GM12878 (cell line): ENCODE data around the gene AP1M2. TPM values are rescaled to one million over a fixed set of nuclear protein-coding genes. Genes with fewer than 3 reads are reported as not detected.

ENCODE experiments used
- BMI1 ChIP-seq: fragments of 450-650 bp; IDR thresholded peaks from 2 replicates; pipeline ENCODE4 v1.6.1; 2016; ENCODE audit warnings: mild to moderate bottlenecking, moderate library complexity, borderline replicate concordance
- BRCA1 ChIP-seq: IDR thresholded peaks from 2 replicates; pipeline ENCODE4 v1.6.1; 2011; ENCODE audit warnings: low read depth, low read length, improper control_type of control experiment
- CHD1 ChIP-seq: IDR thresholded peaks from 2 replicates; pipeline ENCODE4 v1.6.1; 2012; ENCODE audit warnings: low read depth, low read length, improper control_type of control experiment
- CREB1 ChIP-seq: IDR thresholded peaks from 2 replicates; pipeline ENCODE4 v1.6.1; 2012; ENCODE audit warnings: low read depth, mild to moderate bottlenecking, inconsistent platforms
- E2F4 ChIP-seq: IDR thresholded peaks from 2 replicates; pipeline ENCODE4 v1.6.1; 2012; ENCODE audit warnings: low read depth, low read length, improper control_type of control experiment
- GATAD2B ChIP-seq: fragments of 450-650 bp; conservative IDR thresholded peaks from 2 replicates; pipeline ENCODE4 v1.6.1; 2017; ENCODE audit warnings: low read depth, mild to moderate bottlenecking, moderate library complexity
- HCFC1 ChIP-seq: fragments of 150-350 bp; IDR thresholded peaks from 2 replicates; pipeline ENCODE4 v1.6.1; 2014; ENCODE audit warnings: low read length
- HDAC6 ChIP-seq: fragments of 200-600 bp; sonication (generic); IDR thresholded peaks from one replicate; pipeline ENCODE4 v1.8.0; 2017; ENCODE audit warnings: antibody characterized with exemption; ENCODE audit not compliant: unreplicated experiment
- HDGF ChIP-seq: fragments of 450-650 bp; IDR thresholded peaks from 2 replicates; pipeline ENCODE4 v1.6.1; 2016; ENCODE audit warnings: antibody characterized with exemption
- IRF4 ChIP-seq: IDR thresholded peaks from 2 replicates; pipeline ENCODE4 v1.6.1; 2011; ENCODE audit warnings: low read depth, low read length
- JUNB ChIP-seq: IDR thresholded peaks from 2 replicates; pipeline ENCODE4 v1.6.1; 2016; ENCODE audit warnings: antibody characterized with exemption, mild to moderate bottlenecking
- KDM1A ChIP-seq: fragments of 200-600 bp; sonication (generic); IDR thresholded peaks from 2 replicates; pipeline ENCODE4 v1.6.1; 2016; ENCODE audit warnings: borderline replicate concordance
- LARP7 ChIP-seq: fragments of 450-650 bp; IDR thresholded peaks from 2 replicates; pipeline ENCODE4 v1.6.1; 2017; ENCODE audit warnings: mild to moderate bottlenecking
- MEF2B ChIP-seq: fragments of 450-650 bp; IDR thresholded peaks from 2 replicates; pipeline ENCODE4 v1.6.1; 2018; ENCODE audit warnings: mild to moderate bottlenecking, moderate library complexity; ENCODE audit not compliant: partially characterized antibody, poor library complexity, severe bottlenecking
- MXI1 ChIP-seq: fragments of 150-350 bp; IDR thresholded peaks from 2 replicates; pipeline ENCODE4 v1.6.1; 2011; ENCODE audit warnings: low read depth, mild to moderate bottlenecking, inconsistent platforms, low read length, improper control_type of control experiment
- MYC ChIP-seq: IDR thresholded peaks from 2 replicates; pipeline ENCODE4 v1.6.1; 2011; ENCODE audit warnings: mild to moderate bottlenecking, low read length, moderate library complexity, inconsistent platforms; ENCODE audit not compliant: insufficient read depth, insufficient replicate concordance, insufficient read length, severe bottlenecking
- NFXL1 ChIP-seq: fragments of 450-650 bp; IDR thresholded peaks from 2 replicates; pipeline ENCODE4 v1.6.1; 2017; ENCODE audit warnings: antibody characterized with exemption, mild to moderate bottlenecking, borderline replicate concordance
- NFYA ChIP-seq: IDR thresholded peaks from 2 replicates; pipeline ENCODE4 v1.6.1; 2011; ENCODE audit warnings: low read depth, mild to moderate bottlenecking, low read length, improper control_type of control experiment, borderline replicate concordance
- NR2C2 ChIP-seq: IDR thresholded peaks from 2 replicates; pipeline ENCODE4 v1.6.1; 2011; ENCODE audit warnings: borderline replicate concordance, low read depth; ENCODE audit not compliant: control insufficient read depth, insufficient read length
- PAX8 ChIP-seq: fragments of 450-650 bp; IDR thresholded peaks from 2 replicates; pipeline ENCODE4 v1.6.1; 2017; ENCODE audit warnings: mild to moderate bottlenecking, moderate library complexity
- POLR2A ChIP-seq: IDR thresholded peaks from 2 replicates; pipeline ENCODE4 v1.6.1; 2011; ENCODE audit warnings: low read depth, mild to moderate bottlenecking, low read length
- POLR2AphosphoS2 ChIP-seq: IDR thresholded peaks from 2 replicates; pipeline ENCODE4 v1.6.1; 2011; ENCODE audit warnings: low read depth, mild to moderate bottlenecking, low read length, improper control_type of control experiment, moderate library complexity
- RAD21 ChIP-seq: IDR thresholded peaks from 2 replicates; pipeline ENCODE4 v1.6.1; 2011; ENCODE audit warnings: mild to moderate bottlenecking, low read depth, low read length, moderate library complexity; ENCODE audit not compliant: insufficient read depth
- RELA ChIP-seq: fragments of 450-650 bp; IDR thresholded peaks from 2 replicates; pipeline ENCODE4 v1.8.0; 2014; ENCODE audit warnings: borderline replicate concordance; ENCODE audit not compliant: partially characterized antibody
- SIN3A ChIP-seq: IDR thresholded peaks from 2 replicates; pipeline ENCODE4 v1.6.1; 2012; ENCODE audit warnings: low read depth, low read length, improper control_type of control experiment
- SMAD5 ChIP-seq: IDR thresholded peaks from 2 replicates; pipeline ENCODE4 v1.6.1; 2016; ENCODE audit warnings: antibody characterized with exemption, low read depth
- SPI1 ChIP-seq: IDR thresholded peaks from 2 replicates; pipeline ENCODE4 v1.6.1; 2011; ENCODE audit warnings: low read depth, mild to moderate bottlenecking, low read length, moderate library complexity, borderline replicate concordance; ENCODE audit not compliant: insufficient read depth
- TCF12 ChIP-seq: IDR thresholded peaks from 2 replicates; pipeline ENCODE4 v1.6.1; 2011; ENCODE audit warnings: low read depth, mild to moderate bottlenecking, low read length
- TCF3 ChIP-seq: IDR thresholded peaks from 2 replicates; pipeline ENCODE4 v1.6.1; 2012; ENCODE audit warnings: low read depth, mild to moderate bottlenecking, low read length, borderline replicate concordance; ENCODE audit not compliant: insufficient read depth
- TCF7 ChIP-seq: IDR thresholded peaks from 2 replicates; pipeline ENCODE4 v1.6.1; 2014; ENCODE audit warnings: antibody characterized with exemption, borderline replicate concordance
- WRNIP1 ChIP-seq: IDR thresholded peaks from 2 replicates; pipeline ENCODE4 v1.6.1; 2011; ENCODE audit warnings: low read depth, low read length, improper control_type of control experiment, borderline replicate concordance
- YBX1 ChIP-seq: fragments of 450-650 bp; IDR thresholded peaks from 2 replicates; pipeline ENCODE4 v1.6.1; 2016; ENCODE audit warnings: antibody characterized with exemption
- ZBED1 ChIP-seq: IDR thresholded peaks from 2 replicates; pipeline ENCODE4 v1.6.1; 2016; ENCODE audit warnings: borderline replicate concordance
- ZNF217 ChIP-seq: fragments of 450-650 bp; IDR thresholded peaks from 2 replicates; pipeline ENCODE4 v1.6.1; 2017; ENCODE audit warnings: antibody characterized with exemption, mild to moderate bottlenecking
- ZSCAN29 ChIP-seq: fragments of 450-650 bp; IDR thresholded peaks from 2 replicates; pipeline ENCODE4 v1.6.1; 2017; ENCODE audit warnings: mild to moderate bottlenecking, moderate library complexity
- polyA plus RNA-seq, 11 experiments: library from polyadenylated mRNA; depleted of rRNA in 4 of 11; unstranded in 6 of 11; stranded (reverse) in 5 of 11; fragments of >200 nt; fragmentation: Nextera tagmentation in 4 of 11; fragmentation: Illumina TruSeq in 1 of 11; extraction: Ambion mirVana in 4 of 11; extraction: Trizol in 1 of 11; gene quantifications; 1 replicate in 1 of 11; 2 replicates in 10 of 11; pipeline versions ENCODE4 v1.2.1 to v1.2.3, GENCODE V29; 2011 to 2016; ENCODE audit warnings: inconsistent platforms in 2 of 11, missing spikeins in 2 of 11, low read depth in 1 of 11
- total RNA-seq, 4 experiments: library from RNA; depleted of rRNA in 3 of 4; stranded (reverse); fragments of >200 nt in 3 of 4; fragmentation: Illumina TruSeq in 1 of 4; extraction: Trizol in 1 of 4; gene quantifications; 2 replicates each; pipeline versions ENCODE4 v1.2.1 to v1.2.3, GENCODE V29; 2013 to 2021

AP1M2 gene
- total and polyA plus RNA-seq, 10 of the 15 experiments (the other 5 are each of a cell fraction or from before 2014, with no cell fraction given) = 0.72 TPM; not detected in 9

- TF ChIP-seq BMI1 = no peak
- TF ChIP-seq POLR2A = no peak
- TF ChIP-seq KDM1A = no peak
- no peak for TF ChIP-seq NFXL1
- TF ChIP-seq WRNIP1 = no peak
- TF ChIP-seq JUNB = no peak
- no peak for TF ChIP-seq RAD21
- peak; percentile 86; the same call in 1 of the 2 replicates for TF ChIP-seq TCF3
- no peak for TF ChIP-seq BRCA1
- peak; percentile 42 for TF ChIP-seq MEF2B
- TF ChIP-seq ZNF217 = 0 out of 2 replicates have a peak, but pooled peaks have one; percentile 22
- TF ChIP-seq RELA = no peak
- TF ChIP-seq ZSCAN29 = no peak
- TF ChIP-seq SPI1 = peak; percentile 93
- TF ChIP-seq HCFC1 = no peak
- no peak for TF ChIP-seq CHD1
- no peak for TF ChIP-seq CREB1
- no peak for TF ChIP-seq MXI1
- TF ChIP-seq NR2C2 = no peak
- peak; percentile 65; the same call in 1 of the 2 replicates for TF ChIP-seq HDGF
- no peak for TF ChIP-seq ZBED1
- peak; percentile 75; the same call in 1 of the 2 replicates for TF ChIP-seq GATAD2B
- TF ChIP-seq TCF7 = no peak
- no peak for TF ChIP-seq NFYA
- TF ChIP-seq TCF12 = peak; percentile 95
- no peak for TF ChIP-seq MYC
- no peak for TF ChIP-seq HDAC6
- TF ChIP-seq LARP7 = no peak
- TF ChIP-seq SMAD5 = no peak
- 0 out of 2 replicates have a peak, but pooled peaks have one; percentile 69 for TF ChIP-seq IRF4
- TF ChIP-seq PAX8 = no peak
- TF ChIP-seq POLR2AphosphoS2 = no peak
- no peak for TF ChIP-seq YBX1
- TF ChIP-seq E2F4 = no peak
- TF ChIP-seq SIN3A = no peak
These were observed 6.9 kb upstream of the AP1M2 start (continued) for GRCh38 chr19:10593820-10594637.
